Neutrophil (primary cell): ENCODE data around the gene SYNGR2.

Experiments
- H3K27ac ChIP-seq: fragments of 200-600 bp; sonication (generic); 2 replicates; pipeline ENCODE4 v1.5.1; 2016; ENCODE audit warnings: mild to moderate bottlenecking, moderate library complexity
- H3K27me3 ChIP-seq: fragments of 200-600 bp; sonication (generic); 2 replicates; pipeline ENCODE4 v1.6.0; 2016; ENCODE audit warnings: mild to moderate bottlenecking
- H3K36me3 ChIP-seq: fragments of 200-600 bp; sonication (generic); 2 replicates; pipeline ENCODE4 v1.5.1; 2017
- H3K4me1 ChIP-seq, 2 experiments: fragments of 200-600 bp in 1 of 2; sonication (generic) in 1 of 2; 1 replicate in 1 of 2; 2 replicates in 1 of 2; pipeline versions ENCODE4 v1.5.1 to v1.6.1; 2013 to 2016; ENCODE audit warnings: low read depth in 1 of 2, low read length in 1 of 2, mild to moderate bottlenecking in 1 of 2, moderate library complexity in 1 of 2; ENCODE audit not compliant: control insufficient read depth in 1 of 2, insufficient read depth in 1 of 2
- H3K4me3 ChIP-seq, 2 experiments: fragments of 200-600 bp in 1 of 2; sonication (generic) in 1 of 2; 1 replicate in 1 of 2; 2 replicates in 1 of 2; pipeline ENCODE4 v1.5.1; 2013 to 2016; ENCODE audit warnings: low read depth in 1 of 2, low read length in 1 of 2, mild to moderate bottlenecking in 1 of 2, moderate library complexity in 1 of 2
- H3K9me3 ChIP-seq: fragments of 200-600 bp; sonication (generic); 2 replicates; pipeline ENCODE4 v1.5.1; 2016
- CTCF ChIP-seq: fragments of 200-600 bp; sonication (generic); IDR thresholded peaks from 2 replicates; pipeline ENCODE4 v1.5.1; 2016; ENCODE audit warnings: antibody characterized with exemption

SYNGR2 gene

GRCh38 chr17:78168242-78168902 is at the start of gene SYNGR2:
TSS of gene SYNGR2 (plus strand) at chr17:78168581. CDS start at chr17:78168617, 36 bp downstream.
- no peaks in the 10 kb centered on the region for H3K9me3 ChIP-seq
- H3K27me3 ChIP-seq: no peaks in the 10 kb centered on the region
- H3K4me1 ChIP-seq: peaks cover 50 to 58% of the 10 kb centered on the region in 2 experiments
- H3K4me3 ChIP-seq: peak within 1 kb of the TSS; percentile 60 to 79
- peak; percentile 61 for TF ChIP-seq CTCF
- H3K27ac ChIP-seq: peak within 1 kb of the TSS; percentile 79
- H3K36me3 ChIP-seq: peaks cover 20% of the 10 kb centered on the region

- Histone ChIP-seq H3K27ac (peak overlapping the region; percentile 32), H3K27me3 (no peaks in the 10 kb centered on the region), H3K9me3 (no peaks in the 10 kb centered on the region), H3K4me3 (no peak overlapping the region), H3K36me3 (peaks cover 88% of the 10 kb centered on the region), H3K4me1 (peaks cover 39 to 63% of the 10 kb centered on the region in 2 experiments)
- no peak for TF ChIP-seq CTCF
These were observed 49.6 kb upstream of the SYNGR2 start for GRCh38 chr17:78118801-78119241.

- Histone ChIP-seq H3K9me3 (no peaks in the 10 kb centered on the region), H3K36me3 (peaks cover 91% of the 10 kb centered on the region), H3K27ac (peak overlapping the region; percentile 78), H3K27me3 (no peaks in the 10 kb centered on the region), H3K4me3 (peak overlapping the region in 1 of 2 experiments; percentile 53), H3K4me1 (peaks cover 44 to 69% of the 10 kb centered on the region in 2 experiments)
- no peak for TF ChIP-seq CTCF
These were observed 47.8 kb upstream of the SYNGR2 start for GRCh38 chr17:78120537-78120936.

GRCh38 chr17:78120971-78121800 is 47.2 kb upstream of the SYNGR2 start:
- Histone ChIP-seq H3K27ac (peak overlapping the region; percentile 78), H3K27me3 (no peaks in the 10 kb centered on the region), H3K4me3 (peak overlapping the region; percentile 5 to 53), H3K4me1 (peaks cover 48 to 75% of the 10 kb centered on the region in 2 experiments), H3K36me3 (peaks cover 95% of the 10 kb centered on the region), H3K9me3 (no peaks in the 10 kb centered on the region)
- TF ChIP-seq CTCF: no peak

GRCh38 chr17:78121801-78122215 is 46.6 kb upstream of the SYNGR2 start:
- H3K27me3 ChIP-seq: no peaks in the 10 kb centered on the region
- TF ChIP-seq CTCF: no peak
- no peaks in the 10 kb centered on the region for H3K9me3 ChIP-seq
- H3K36me3 ChIP-seq: peaks cover 92% of the 10 kb centered on the region
- H3K4me3 ChIP-seq: peak overlapping the region; percentile 5 to 53
- H3K4me1 ChIP-seq: peaks cover 54 to 82% of the 10 kb centered on the region in 2 experiments
- peak overlapping the region; percentile 78 for H3K27ac ChIP-seq
